HepG2 (cell line): ENCODE measurements around the gene FAM169A. TPM values are rescaled to one million over a fixed set of nuclear protein-coding genes. Genes with fewer than 3 reads are reported as not detected.

Experiments
- ATAC-seq: fragments of 200-7000 bp; cut with Tn5 transposase; 3 replicates; pipeline ENCODE4 v1.9.1; 2020; ENCODE audit warnings: mild to moderate bottlenecking, moderate library complexity
- BruUV-seq: library from RNA; stranded (reverse); fragments of 400-500 nt; replicated peaks from 2 replicates; lab custom pipeline; 2021; lab: Mats Ljungman, UMichigan
- CTCF ChIA-PET: fragments of 300-600 bp; formaldehyde crosslinking; extraction: SDS; loops from one replicate; lab custom pipeline; 2021; ENCODE audit warnings: low total read pairs, inconsistent platforms, low intra/inter-chr PET ratio; lab: Yijun Ruan, JAX
- POLR2A ChIA-PET: fragments of 350-600 bp; sonication (Branson Sonifier 250); formaldehyde crosslinking; loops from one replicate; lab custom pipeline; 2020; ENCODE audit warnings: antibody characterized with exemption, inconsistent platforms; lab: Yijun Ruan, JAX
- DNase-seq: peaks from one replicate; pipeline ENCODE4 v3.0.0-alpha.2; 2015; ENCODE audit warnings: low spot score
- FAIRE-seq: peaks from 3 replicates; lab custom pipeline; 2011; peaks lifted over from hg19 to GRCh38; lab: Jason Lieb, UNC
- H2AFZ ChIP-seq: one replicate; pipeline ENCODE4 v1.6.1; 2011; ENCODE audit warnings: low read length, inconsistent platforms
- H3K27ac ChIP-seq: fragments of 300-600 bp; 3 replicates; pipeline ENCODE4 v1.8.0; 2011; ENCODE audit warnings: mixed run types, mild to moderate bottlenecking, mixed read lengths, low read length, inconsistent platforms; ENCODE audit not compliant: insufficient read depth; ENCODE audit errors: extremely low read length
- H3K27me3 ChIP-seq, 2 experiments: fragments of 200-600 bp in 1 of 2; 2 replicates in 1 of 2; 3 replicates in 1 of 2; pipeline versions ENCODE4 v1.6.0 to v1.8.0; 2011; ENCODE audit warnings: low read length in 2 of 2, mild to moderate bottlenecking in 2 of 2, moderate library complexity in 2 of 2, inconsistent platforms in 1 of 2; ENCODE audit not compliant: insufficient read depth in 2 of 2, control insufficient read depth in 1 of 2
- H3K36me3 ChIP-seq, 2 experiments: fragments of 200-600 bp in 1 of 2; replicated peaks in 1 of 2; 2 replicates in 1 of 2; 3 replicates in 1 of 2; pipeline versions ENCODE4 v1.5.1 to v1.8.0; 2011; ENCODE audit warnings: low read length in 2 of 2, inconsistent platforms in 1 of 2; ENCODE audit not compliant: insufficient read depth in 2 of 2, control insufficient read depth in 1 of 2
- H3K4me1 ChIP-seq: 2 replicates; pipeline ENCODE4 v1.5.1; 2012; ENCODE audit warnings: low read length, inconsistent platforms; ENCODE audit not compliant: insufficient read depth
- H3K4me2 ChIP-seq: 2 replicates; pipeline ENCODE4 v1.6.0; 2011; ENCODE audit warnings: low read depth, low read length, inconsistent platforms
- H3K4me3 ChIP-seq, 3 experiments: fragments of 200-600 bp in 1 of 3; sonication (generic), shearing (Covaris generic) in 1 of 3; replicated peaks in 1 of 3; 2 replicates each; pipeline ENCODE4 v1.5.1; 2011 to 2016; ENCODE audit warnings: low read length in 3 of 3, inconsistent platforms in 2 of 3, low read depth in 2 of 3, mild to moderate bottlenecking in 2 of 3, control low read depth in 1 of 3, mixed read lengths in 1 of 3; ENCODE audit not compliant: insufficient read depth in 1 of 3
- H3K79me2 ChIP-seq: one replicate; pipeline ENCODE4 v1.6.1; 2011; ENCODE audit warnings: low read length, inconsistent platforms; ENCODE audit not compliant: insufficient read depth
- H3K9ac ChIP-seq: 2 replicates; pipeline ENCODE4 v1.6.0; 2011; ENCODE audit warnings: mild to moderate bottlenecking, low read depth, low read length, inconsistent platforms; ENCODE audit not compliant: insufficient read depth
- H3K9me3 ChIP-seq: 2 replicates; pipeline ENCODE4 v1.5.1; 2012; ENCODE audit warnings: mild to moderate bottlenecking, low read length
- H4K20me1 ChIP-seq: 2 replicates; pipeline ENCODE4 v1.6.0; 2011; ENCODE audit warnings: inconsistent platforms, mild to moderate bottlenecking, low read length, moderate library complexity; ENCODE audit not compliant: insufficient read depth
- CEBPZ ChIP-seq: IDR thresholded peaks from 2 replicates; pipeline ENCODE4 v1.6.1; 2012; ENCODE audit warnings: low read length, improper control_type of control experiment
- ZBTB40 ChIP-seq, 2 experiments: fragments of 450-650 bp in 1 of 2; sonication (generic) in 1 of 2; formaldehyde crosslinking in 1 of 2; IDR thresholded peaks; 2 replicates each; pipeline versions ENCODE4 v1.6.1 to v1.8.0; 2016 to 2022; ENCODE audit warnings: antibody characterized with exemption in 1 of 2, mild to moderate bottlenecking in 1 of 2, missing genetic modification reagents in 1 of 2
- ZNF12 ChIP-seq: sonication (generic); formaldehyde crosslinking; IDR thresholded peaks from 2 replicates; pipeline ENCODE4 v1.5.0; 2020; ENCODE audit warnings: missing genetic modification reagents
- WGBS: methylation state at CpG from one replicate; pipeline ENCODE4 v1.1.6; 2017; ENCODE audit warnings: low lambda C conversion rate; 5-methylcytosine and 5-hydroxymethylcytosine counted together
- in situ Hi-C: cut with HindIII; loops from 2 replicates; pipeline ENCODE4 v1.10.0; 2017; ENCODE audit warnings: low pct_unique_long_range_greater_than_20kb; ENCODE audit not compliant: extremely low pct_ligation_motif_present
- intact Hi-C: fragments of 100-400 bp; cut with micrococcal nuclease; formaldehyde crosslinking; loops from one replicate; pipeline ENCODE4 v1.10.0; 2022; ENCODE audit not compliant: unreplicated experiment
- polyA plus RNA-seq, 8 experiments: library from polyadenylated mRNA; depleted of rRNA in 3 of 8; stranded (reverse) in 7 of 8; unstranded in 1 of 8; fragments of >200 nt; fragmentation: Illumina TruSeq in 4 of 8; extraction: Trizol in 4 of 8; gene quantifications; 2 replicates each; pipeline versions ENCODE4 v1.2.1 to v1.2.3, GENCODE V29; 2011 to 2016; ENCODE audit warnings: low read depth in 4 of 8, missing spikeins in 1 of 8, mixed read lengths in 1 of 8; ENCODE audit not compliant: insufficient read depth in 1 of 8
- total RNA-seq, 5 experiments: library from RNA; depleted of rRNA; stranded (reverse); fragments of >200 nt; fragmentation: Illumina TruSeq; extraction: Trizol; gene quantifications; 2 replicates each; pipeline ENCODE4 v1.2.3, GENCODE V29; 2016; ENCODE audit warnings: low read depth in 1 of 5

The FAM169A gene
- total and polyA plus RNA-seq, 2 of the 13 experiments (the other 11 are each of a cell fraction or from before 2014, with no cell fraction given): 21.1 to 110 TPM

GRCh38 chr5:74894351-74894750 is 28.2 kb upstream of the FAM169A start:
- BruUV-seq: no TSS peak
- ATAC-seq (no peak), DNase-seq (no peak)
- CTCF ChIA-PET: no interaction called here
- Histone ChIP-seq H3K27me3 (no peaks in the 10 kb centered on the region), H3K9ac (no peak overlapping the region), H3K79me2 (no peaks in the 10 kb centered on the region)
- TF ChIP-seq CEBPZ: no peak
- TF ChIP-seq ZBTB40 (IDR thresholded peaks at IDR 0.05): no peak
- TF ChIP-seq ZBTB40 (CRISPR knock-in tag; IDR thresholded peaks at IDR 0.05): no peak
- TF ChIP-seq ZNF12 (CRISPR knock-in tag): peak; percentile 98
- TF ChIP-seq, all 625 proteins: peak for 1
- Histone ChIP-seq H3K9me3 (peaks cover 8% of the 10 kb centered on the region), H3K4me3 (no peak overlapping the region), H4K20me1 (no peaks in the 10 kb centered on the region), H3K4me2 (no peak overlapping the region), H3K27ac (no peak overlapping the region), H2AFZ (no peak overlapping the region), H3K36me3 (no peaks in the 10 kb centered on the region), H3K4me1 (peaks cover 5% of the 10 kb centered on the region)
- WGBS: 95% methylated on average over 2 of the region's 2 CpGs
- in situ Hi-C loops (no loop called here), intact Hi-C loops (no loop called here)
- POLR2A ChIA-PET: no interaction called here
- FAIRE-seq: no peak
